HL-60 (cell line): ENCODE measurements around the gene CALHM5.

Experiments used
- DNase-seq, 2 experiments: peaks; one replicate each; pipeline ENCODE4 v3.0.0-alpha.2; 2010 to 2020; ENCODE audit warnings: low read depth in 1 of 2, low spot score in 1 of 2
- H3K27ac ChIP-seq: fragments of 250-450 bp; sonication (Bioruptor Pico); replicated peaks from 2 replicates; pipeline ENCODE4 v1.5.1; 2020; ENCODE audit warnings: mild to moderate bottlenecking, moderate library complexity
- H3K27me3 ChIP-seq: fragments of 250-450 bp; sonication (Bioruptor Pico); 2 replicates; pipeline ENCODE4 v1.5.1; 2021; ENCODE audit warnings: mild to moderate bottlenecking, moderate library complexity; ENCODE audit not compliant: insufficient read depth, poor library complexity, severe bottlenecking
- H3K4me3 ChIP-seq: replicated peaks from 2 replicates; pipeline ENCODE4 v1.5.1; 2011; ENCODE audit warnings: mild to moderate bottlenecking, control low read depth, low read length; ENCODE audit not compliant: insufficient read depth
- CTCF ChIP-seq: IDR thresholded peaks from one replicate; pipeline ENCODE4 v1.5.1; 2011; ENCODE audit warnings: low read length, control low read depth, inconsistent platforms; ENCODE audit not compliant: insufficient read depth
- GABPA ChIP-seq: IDR thresholded peaks from 2 replicates; pipeline ENCODE4 v1.6.1; 2012; ENCODE audit warnings: low read depth
- POLR2AphosphoS5 ChIP-seq: IDR thresholded peaks from 2 replicates; pipeline ENCODE4 v1.6.1; 2012; ENCODE audit warnings: low read depth
- REST ChIP-seq: IDR thresholded peaks from 2 replicates; pipeline ENCODE4 v1.6.1; 2012; ENCODE audit warnings: low read depth; ENCODE audit not compliant: insufficient replicate concordance
- SPI1 ChIP-seq: IDR thresholded peaks from 2 replicates; pipeline ENCODE4 v1.6.1; 2012; ENCODE audit warnings: low read depth, mild to moderate bottlenecking, borderline replicate concordance

CALHM5 gene

GRCh38 chr6:116465246-116465645 lies 46.2 kb upstream of the CALHM5 start:
- peak overlapping the region; percentile 62 for H3K27ac ChIP-seq
- peak in 1 of 2 experiments; percentile 79 for DNase-seq
- no peaks in the 10 kb centered on the region for H3K27me3 ChIP-seq
- TF ChIP-seq SPI1, result no peak
- TF ChIP-seq POLR2AphosphoS5, result 0 out of 2 replicates have a peak, but pooled peaks have one; percentile 39
- H3K4me3 ChIP-seq, result peak overlapping the region; percentile 10

- H3K4me3 ChIP-seq, result no peak overlapping the region
These were observed 44.3 kb upstream of the CALHM5 start for GRCh38 chr6:116467096-116467495.

GRCh38 chr6:116467514-116467913 lies 43.9 kb upstream of the CALHM5 start:
- DNase-seq, result no peak
- TF ChIP-seq GABPA (no peak), CTCF (no peak), POLR2AphosphoS5 (no peak), REST (no peak), SPI1 (no peak)
- Histone ChIP-seq H3K27me3 (no peaks in the 10 kb centered on the region), H3K27ac (no peak overlapping the region), H3K4me3 (no peak overlapping the region)

More at GRCh38 chr6:116467096-116467495, 44.3 kb upstream of the CALHM5 start:
- TF ChIP-seq SPI1, result no peak
- no peak for DNase-seq
- Histone ChIP-seq H3K27me3 (no peaks in the 10 kb centered on the region), H3K27ac (no peak overlapping the region)

GRCh38 chr6:116468293-116468692 lies 43.1 kb upstream of the CALHM5 start:
- TF ChIP-seq SPI1 (no peak), REST (no peak), GABPA (no peak), CTCF (no peak)
- Histone ChIP-seq H3K27me3 (no peaks in the 10 kb centered on the region), H3K4me3 (no peak overlapping the region), H3K27ac (no peak overlapping the region)
- DNase-seq, result no peak

- no peak for DNase-seq
- H3K27ac ChIP-seq, result no peak overlapping the region
- no peak overlapping the region for H3K4me3 ChIP-seq
- H3K27me3 ChIP-seq, result no peaks in the 10 kb centered on the region
- TF ChIP-seq REST (no peak), GABPA (no peak), SPI1 (no peak), POLR2AphosphoS5 (no peak), CTCF (no peak)
These were observed 39.9 kb upstream of the CALHM5 start for GRCh38 chr6:116471531-116471930.
